Activated CD8-positive, alpha-beta memory T cell treated with anti-CD3 and anti-CD28 coated beads for 36 hours (primary cell): ENCODE measurements around the gene ACOXL. TPM values are rescaled to one million over a fixed set of nuclear protein-coding genes. Genes with fewer than 3 reads are reported as not detected.

Experiments
- CTCF ChIA-PET: fragments of 350-600 bp; sonication (Branson Sonifier 250); formaldehyde crosslinking; loops from one replicate; lab custom pipeline; 2021; ENCODE audit warnings: antibody characterized with exemption; lab: Charles Lee
- POLR2A ChIA-PET: fragments of 350-600 bp; sonication (Branson Sonifier 250); formaldehyde crosslinking; loops from one replicate; lab custom pipeline; 2021; ENCODE audit warnings: antibody characterized with exemption; lab: Charles Lee
- total RNA-seq, 2 experiments: library from RNA; stranded (reverse); gene quantifications; one replicate each; pipeline ENCODE4 v1.2.3, GENCODE V29; 2021

Gene ACOXL
- total RNA-seq, 2 experiments from 2014 or later: 0.23 to 0.30 TPM

- POLR2A ChIA-PET: no interaction called here
Observed at GRCh38 chr2:110746586-110747521, 14.5 kb downstream of the ACOXL start.

GRCh38 chr2:110747522-110748488 is 15.4 kb downstream of the ACOXL start:
- ChIA-PET POLR2A (interaction anchor here (1.2 kb wide), 1 partner anchor 58 kb away, joined by 5 read pairs; no protein-coding TSS in a partner anchor), CTCF (interaction anchor here (0.7 to 1.0 kb wide), 3 partner anchors 10 to 69 kb away, joined by 3 to 4 read pairs (median 3); no protein-coding TSS in a partner anchor)

More at GRCh38 chr2:110746586-110747521, 14.5 kb downstream of the ACOXL start:
- CTCF ChIA-PET: interaction anchor here (0.6 to 0.9 kb wide), 2 partner anchors 9 to 935 kb away, joined by 3 read pairs; no protein-coding TSS in a partner anchor

DNA sequence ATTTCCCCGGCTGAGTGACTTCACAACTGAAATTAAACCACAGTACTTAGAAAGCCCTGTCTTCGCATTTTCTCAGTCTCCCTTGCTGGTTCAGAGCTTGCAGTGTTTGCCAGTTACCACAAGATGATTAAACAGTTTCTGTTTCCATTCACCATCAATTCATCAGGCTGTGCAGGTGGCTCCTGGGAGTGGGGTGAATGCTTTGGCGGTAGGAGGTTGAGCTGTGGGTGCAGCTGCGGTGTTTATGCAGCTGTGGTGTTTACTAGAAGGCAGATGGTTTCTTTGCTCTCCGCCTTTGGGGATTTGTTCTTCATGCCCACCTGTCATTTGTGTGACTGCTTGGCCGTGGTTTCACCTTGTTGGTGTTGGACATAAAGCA is 16.1 kb downstream of the ACOXL start:
- CTCF ChIA-PET: interaction anchor here (0.7 to 1.0 kb wide), 2 partner anchors 13 to 69 kb away, joined by 3 to 4 read pairs; no protein-coding TSS in a partner anchor
- POLR2A ChIA-PET: interaction anchor here (0.6 to 1.2 kb wide), 2 partner anchors 57 to 375 kb away, joined by 3 to 5 read pairs; no protein-coding TSS in a partner anchor

GRCh38 chr2:110751642-110752041 is 19.3 kb downstream of the ACOXL start:
- CTCF ChIA-PET: interaction anchor here (1.2 kb wide), 1 partner anchor 20 kb away, joined by 4 read pairs; no protein-coding TSS in a partner anchor
- POLR2A ChIA-PET: no interaction called here

DNA sequence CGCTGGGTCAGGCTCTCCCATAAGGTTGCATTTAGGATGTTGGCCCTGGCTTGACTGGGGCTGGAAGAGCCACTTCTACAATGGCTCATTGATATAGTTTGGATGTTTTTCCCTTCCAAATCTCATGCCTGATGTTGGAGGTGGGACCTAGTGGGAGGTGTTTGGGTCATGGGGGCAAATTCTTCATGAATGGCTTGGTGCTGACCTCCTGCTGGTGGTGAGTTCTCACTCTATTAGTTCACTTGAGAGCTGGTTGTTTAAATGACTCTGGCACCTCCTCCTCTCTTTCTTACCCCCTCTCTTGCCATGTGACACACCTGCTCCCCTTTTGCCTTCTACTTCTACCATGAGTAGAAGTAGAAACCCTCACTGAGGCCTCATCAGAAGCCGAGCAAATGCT is 20.5 kb downstream of the ACOXL start:
- ChIA-PET POLR2A (no interaction called here), CTCF (interaction anchor here (1.2 kb wide), 1 partner anchor 21 kb away, joined by 4 read pairs; no protein-coding TSS in a partner anchor)

DNA sequence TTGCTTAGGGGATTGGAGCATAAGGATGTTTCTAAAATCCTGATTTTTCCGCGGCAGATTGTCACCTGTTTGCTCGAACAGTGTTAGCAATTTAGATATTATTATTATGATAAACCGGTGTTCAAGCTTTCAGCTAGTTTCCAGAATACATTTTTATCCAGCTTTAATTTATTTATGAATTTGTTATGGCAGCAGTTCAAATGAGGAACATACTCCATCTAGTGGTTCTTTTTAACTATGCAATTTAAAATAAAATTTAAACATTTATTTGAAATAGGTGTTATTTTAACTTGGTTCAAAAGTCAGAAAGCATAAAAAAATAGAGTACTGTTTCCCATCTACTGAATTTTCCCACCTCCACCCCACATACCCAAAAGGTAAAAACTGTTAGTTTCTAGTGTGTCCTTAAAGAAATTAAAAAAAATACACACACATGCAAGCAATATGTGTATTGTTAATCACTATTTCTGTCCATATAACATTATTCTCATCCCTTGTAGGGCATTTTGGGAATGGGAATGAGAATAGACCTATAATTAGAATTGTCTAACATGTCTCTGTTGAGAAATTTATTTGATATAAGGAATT is 23.2 kb downstream of the ACOXL start:
- POLR2A ChIA-PET: no interaction called here

GRCh38 chr2:110759411-110759810 is 27.0 kb downstream of the ACOXL start:
- ChIA-PET POLR2A (interaction anchor here (0.7 kb wide), 1 partner anchor 86 kb away, joined by 4 read pairs; no protein-coding TSS in a partner anchor), CTCF (no interaction called here)

More for the DNA sequence above, 23.2 kb downstream of the ACOXL start:
- CTCF ChIA-PET: interaction anchor here (1.0 to 1.5 kb wide), 3 partner anchors 10 to 35 kb away, joined by 3 to 5 read pairs (median 4); no protein-coding TSS in a partner anchor

GRCh38 chr2:110764931-110765330 is 32.6 kb downstream of the ACOXL start:
- POLR2A ChIA-PET: no interaction called here
- CTCF ChIA-PET: no interaction called here

DNA sequence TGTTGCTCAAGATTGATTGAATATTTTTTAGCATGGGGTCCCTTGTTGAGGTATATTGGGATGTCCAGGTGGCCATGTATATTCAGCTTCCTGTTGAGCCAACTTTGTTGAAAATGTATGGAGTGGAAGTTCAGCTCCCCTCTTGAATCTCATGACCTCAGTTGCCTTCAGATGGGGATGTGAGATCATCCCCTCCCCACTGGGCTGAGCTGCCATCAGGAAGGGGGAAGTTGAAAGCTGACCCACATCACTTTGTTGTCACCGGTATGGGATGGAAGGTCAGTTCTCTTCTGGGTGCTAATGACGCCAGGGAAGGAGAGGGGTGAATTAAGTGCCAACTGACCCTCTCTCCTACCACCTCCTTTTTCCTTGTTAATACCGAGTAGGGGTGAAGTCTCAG is 33.9 kb downstream of the ACOXL start:
- CTCF ChIA-PET: no interaction called here

GRCh38 chr2:110768591-110768990 is 36.2 kb downstream of the ACOXL start:
- ChIA-PET CTCF (interaction anchor here (1.6 kb wide), 1 partner anchor 11 kb away, joined by 3 read pairs; no protein-coding TSS in a partner anchor), POLR2A (no interaction called here)

More for the DNA sequence above, 33.9 kb downstream of the ACOXL start:
- POLR2A ChIA-PET: no interaction called here

- POLR2A ChIA-PET: no interaction called here
- CTCF ChIA-PET: no interaction called here
Observed at GRCh38 chr2:110770404-110770958, 38.1 kb downstream of the ACOXL start.

DNA sequence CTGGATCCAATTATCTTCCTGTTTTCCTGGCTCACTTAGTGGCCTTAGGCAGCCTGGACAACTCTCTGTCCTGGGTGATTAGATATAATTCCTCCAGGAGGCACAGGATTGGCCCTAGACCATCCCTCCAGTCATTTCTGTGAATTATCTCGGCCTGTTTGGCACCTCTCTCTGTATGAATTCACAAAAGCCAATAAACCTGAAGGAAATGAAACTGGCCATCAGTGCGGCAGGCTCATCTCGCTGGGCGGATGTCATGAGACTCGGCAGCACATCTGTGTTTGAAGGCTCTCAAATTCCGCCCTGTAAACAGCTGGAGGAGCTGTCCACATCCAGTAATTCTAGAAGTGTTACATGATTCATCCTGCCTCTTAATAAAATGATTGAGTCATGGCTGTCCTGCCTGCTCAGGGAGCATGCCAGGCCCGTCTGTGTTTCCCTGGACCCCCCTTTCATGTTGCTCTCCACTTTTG is 38.6 kb downstream of the ACOXL start:
- POLR2A ChIA-PET: no interaction called here

GRCh38 chr2:110771547-110772382 is 39.4 kb downstream of the ACOXL start:
- ChIA-PET POLR2A (no interaction called here), CTCF (no interaction called here)

More for the DNA sequence above, 38.6 kb downstream of the ACOXL start:
- CTCF ChIA-PET: no interaction called here

DNA sequence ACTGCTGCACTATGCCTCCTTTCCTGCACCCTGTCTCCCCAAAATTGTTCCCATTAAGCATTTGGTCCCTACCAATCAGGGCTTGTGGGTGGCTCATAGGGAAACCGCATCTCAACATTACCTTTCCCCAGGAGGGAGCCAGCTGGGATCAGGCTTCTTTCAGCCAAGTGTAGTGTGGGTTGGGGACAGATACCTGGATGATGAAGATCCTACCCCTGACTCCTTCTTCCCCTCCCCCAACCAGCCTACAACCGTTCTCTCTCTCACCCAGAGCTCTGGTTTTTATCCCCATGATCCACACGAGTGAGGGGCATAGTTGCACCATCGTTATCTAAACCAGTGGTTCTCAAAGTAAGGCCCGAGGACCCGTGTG is 40.0 kb downstream of the ACOXL start:
- CTCF ChIA-PET: no interaction called here
- POLR2A ChIA-PET: no interaction called here

- POLR2A ChIA-PET: no interaction called here
Observed at GRCh38 chr2:110773401-110773921, 41.1 kb downstream of the ACOXL start.

GRCh38 chr2:110774701-110775100 is 42.3 kb downstream of the ACOXL start:
- ChIA-PET POLR2A (no interaction called here), CTCF (no interaction called here)

More at GRCh38 chr2:110773401-110773921, 41.1 kb downstream of the ACOXL start:
- CTCF ChIA-PET: no interaction called here
